Kidney (tissue), 14 donors: ENCODE results near the gene CLDN25. TPM values are rescaled to one million over a fixed set of nuclear protein-coding genes. Genes with fewer than 3 reads are reported as not detected.

Experiments
- DNase-seq, 5 donors: peaks; one replicate each; pipeline ENCODE4 v3.0.0-alpha.2; 2013 to 2020
- FAIRE-seq: peaks from 2 replicates; lab custom pipeline; 2012; peaks lifted over from hg19 to GRCh38; lab: Jason Lieb, UNC
- H3K27ac ChIP-seq, 2 donors: one replicate each; pipeline ENCODE4 v1.7.0; 2013; ENCODE audit warnings: low read depth in 2 of 2, low read length in 2 of 2, inconsistent platforms in 1 of 2
- H3K27me3 ChIP-seq: one replicate; pipeline ENCODE4 v1.7.1; 2013; ENCODE audit warnings: low read length, inconsistent platforms; ENCODE audit not compliant: control insufficient read depth, insufficient read depth
- H3K36me3 ChIP-seq, 3 donors: one replicate each; pipeline versions ENCODE4 v1.7.0 to v1.7.1; 2013; ENCODE audit warnings: low read length in 3 of 3, control low read depth in 1 of 3, inconsistent platforms in 1 of 3; ENCODE audit not compliant: insufficient read depth in 3 of 3, control insufficient read depth in 2 of 3
- H3K4me1 ChIP-seq, 3 donors: one replicate each; pipeline versions ENCODE4 v1.7.0 to v1.7.1; 2013; ENCODE audit warnings: low read length in 3 of 3, inconsistent platforms in 1 of 3, low read depth in 1 of 3; ENCODE audit not compliant: control insufficient read depth in 2 of 3, insufficient read depth in 2 of 3
- H3K4me3 ChIP-seq, 3 donors: one replicate each; pipeline versions ENCODE4 v1.7.0 to v1.8.1; 2013; ENCODE audit warnings: low read length in 3 of 3, control low read depth in 1 of 3, inconsistent platforms in 1 of 3
- H3K9ac ChIP-seq, 3 donors: one replicate each; pipeline versions ENCODE4 v1.7.0 to v1.7.1; 2013; ENCODE audit warnings: low read length in 3 of 3, control low read depth in 1 of 3, inconsistent platforms in 1 of 3
- H3K9me3 ChIP-seq, 3 donors: one replicate each; pipeline versions ENCODE4 v1.7.0 to v1.7.1; 2013; ENCODE audit warnings: low read length in 3 of 3, control low read depth in 1 of 3, inconsistent platforms in 1 of 3; ENCODE audit not compliant: control insufficient read depth in 2 of 3, insufficient read depth in 1 of 3
- CTCF ChIP-seq: IDR thresholded peaks from 3 replicates; pipeline ENCODE4 v1.5.1; 2012; ENCODE audit warnings: mild to moderate bottlenecking, moderate library complexity, borderline replicate concordance; ENCODE audit not compliant: insufficient read depth; ENCODE audit errors: extremely low read depth
- intact Hi-C: fragments of 100-400 bp; cut with DNase I; formaldehyde crosslinking; loops from one replicate; pipeline ENCODE4 v1.11.1; 2022
- polyA plus RNA-seq: library from polyadenylated mRNA; stranded (reverse); fragments of 350-450 nt; fragmentation: Illumina TruSeq; extraction: RNeasy Lipid Tissue Mini Kit (QIAGEN cat#74804); gene quantifications from one replicate; pipeline ENCODE4 v1.2.3, GENCODE V29; 2014; ENCODE audit warnings: low read depth, low replicate concordance; ENCODE audit not compliant: insufficient read depth
- total RNA-seq: library from RNA; stranded (reverse); fragmentation: NEBNext Ultra II Directional; extraction: Animal tissue kit (Norgen Biotek cat#: 25700); gene quantifications from one replicate; pipeline ENCODE4 v1.2.1, GENCODE V29; 2021
- donor health status: control.
- donor health status: control.
- donor health status: control.
- donor health status: control.
- donor health status: control.
- donor health status: DM: yes; HTN: yes; CAD: no.
- donor health status: Normal renal cell carcinoma (clear cell type).

The CLDN25 gene
- total and polyA plus RNA-seq, 2 donors from 2014 or later, result not detected

- Histone ChIP-seq H3K27ac (no peak overlapping the region), H3K4me1 (no peaks in the 10 kb centered on the region), H3K27me3 (no peaks in the 10 kb centered on the region), H3K36me3 (peaks cover 3 to 10% (median 6%) of the 10 kb centered on the region in 3 donors), H3K4me3 (no peak overlapping the region), H3K9me3 (peaks cover 0 to 3% (median 0%) of the 10 kb centered on the region in 3 donors), H3K9ac (no peak overlapping the region)
- FAIRE-seq, result no peak
- DNase-seq, result no peak
- no peak for TF ChIP-seq CTCF
- intact Hi-C loops, result no loop called here
Measured at GRCh38 chr11:113829751-113830150, 50.2 kb downstream of the CLDN25 start.

Other genes with a start within 250 kb of the CLDN25 start
- gene TMPRSS5, start 73.5 kb upstream of the CLDN25 start, total RNA-seq, result 0.60 TPM
- 0.65 TPM for gene TMPRSS5, start 73.5 kb upstream of the CLDN25 start, polyA plus RNA-seq
- 11.0 TPM for gene ZW10, start 6.1 kb upstream of the CLDN25 start, total RNA-seq
- gene ZW10, start 6.1 kb upstream of the CLDN25 start, polyA plus RNA-seq, result 6.7 TPM
- 19.4 TPM for gene USP28, start 95.8 kb downstream of the CLDN25 start, total RNA-seq
- 5.3 TPM for gene USP28, start 95.8 kb downstream of the CLDN25 start, polyA plus RNA-seq
- 0.16 TPM for gene HTR3B, start 125.0 kb downstream of the CLDN25 start, total RNA-seq
- not detected for gene HTR3B, start 125.0 kb downstream of the CLDN25 start, polyA plus RNA-seq
- gene HTR3A, start 195.3 kb downstream of the CLDN25 start, total RNA-seq, result 1.1 TPM
- gene HTR3A, start 195.3 kb downstream of the CLDN25 start, polyA plus RNA-seq, result not detected